HepG2 (cell line): ENCODE results near the gene GGA3. TPM values are rescaled to one million over a fixed set of nuclear protein-coding genes. Genes with fewer than 3 reads are reported as not detected.

Experiments used
- HMGA1 ChIP-seq: sonication (generic); formaldehyde crosslinking; conservative IDR thresholded peaks from 2 replicates; pipeline ENCODE4 v1.4.0; 2020; ENCODE audit warnings: missing genetic modification reagents
- HNRNPL ChIP-seq: fragments of 200-400 bp; formaldehyde crosslinking; IDR thresholded peaks from 2 replicates; pipeline ENCODE4 v1.6.1; 2017; ENCODE audit warnings: mild to moderate bottlenecking, low read depth, low read length
- KDM1A ChIP-seq: IDR thresholded peaks from 2 replicates; pipeline ENCODE4 v1.6.1; 2016; ENCODE audit warnings: missing compliant biosample characterization
- KDM5B ChIP-seq: sonication (generic); formaldehyde crosslinking; IDR thresholded peaks from 2 replicates; pipeline ENCODE4 v1.4.0; 2020; ENCODE audit warnings: missing genetic modification reagents, mild to moderate bottlenecking, borderline replicate concordance
- LRRFIP1 ChIP-seq: sonication (generic); formaldehyde crosslinking; conservative IDR thresholded peaks from 2 replicates; pipeline ENCODE4 v1.4.0; 2020; ENCODE audit warnings: missing genetic modification reagents
- MBNL3 ChIP-seq: fragments of 250-450 bp; sonication (Bioruptor Pico); conservative IDR thresholded peaks from 2 replicates; pipeline ENCODE4 v1.8.0; 2022; ENCODE audit warnings: mild to moderate bottlenecking, inconsistent platforms
- NCOA2 ChIP-seq: sonication (generic); formaldehyde crosslinking; IDR thresholded peaks from 2 replicates; pipeline ENCODE4 v1.8.0; 2022; ENCODE audit warnings: inconsistent platforms
- NR3C1 ChIP-seq: sonication (generic); formaldehyde crosslinking; IDR thresholded peaks from 2 replicates; pipeline ENCODE4 v1.4.0; 2020; ENCODE audit warnings: missing genetic modification reagents
- PBX2 ChIP-seq: IDR thresholded peaks from 2 replicates; pipeline ENCODE4 v1.6.1; 2016; ENCODE audit warnings: control low read depth
- PCBP1 ChIP-seq: fragments of 200-400 bp; formaldehyde crosslinking; IDR thresholded peaks from 2 replicates; pipeline ENCODE4 v1.6.1; 2017; ENCODE audit warnings: mild to moderate bottlenecking, low read depth, low read length, borderline replicate concordance
- POLR2A ChIP-seq, 2 experiments: IDR thresholded peaks; 2 replicates each; pipeline ENCODE4 v1.6.1; 2011; ENCODE audit warnings: low read depth in 2 of 2, low read length in 2 of 2, mild to moderate bottlenecking in 1 of 2, moderate library complexity in 1 of 2; ENCODE audit not compliant: insufficient read depth in 1 of 2
- RBM39 ChIP-seq: fragments of 200-400 bp; formaldehyde crosslinking; IDR thresholded peaks from one replicate; pipeline ENCODE4 v1.6.1; 2018; ENCODE audit warnings: antibody characterized with exemption, mild to moderate bottlenecking, low read depth, low read length; ENCODE audit not compliant: poor library complexity, severe bottlenecking
- U2AF1 ChIP-seq: fragments of 200-400 bp; formaldehyde crosslinking; optimal IDR thresholded peaks from 2 replicates; pipeline ENCODE3; 2017; ENCODE audit warnings: mild to moderate bottlenecking, low read depth, low read length
- XBP1 ChIP-seq: sonication (generic); formaldehyde crosslinking; IDR thresholded peaks from 2 replicates; pipeline ENCODE4 v1.5.0; 2020; ENCODE audit warnings: missing genetic modification reagents
- ZBTB25 ChIP-seq: IDR thresholded peaks from 2 replicates; pipeline ENCODE4 v1.6.1; 2018; ENCODE audit warnings: missing genetic modification reagents
- ZFP62 ChIP-seq: sonication (generic); formaldehyde crosslinking; IDR thresholded peaks from 2 replicates; pipeline ENCODE4 v1.4.0; 2020; ENCODE audit warnings: missing genetic modification reagents
- ZNF124 ChIP-seq: sonication (generic); formaldehyde crosslinking; IDR thresholded peaks from 2 replicates; pipeline ENCODE4 v1.4.0; 2020; ENCODE audit warnings: missing genetic modification reagents
- ZNF225 ChIP-seq: sonication (generic); formaldehyde crosslinking; IDR thresholded peaks from 2 replicates; pipeline ENCODE4 v1.4.0; 2020; ENCODE audit warnings: mild to moderate bottlenecking, missing genetic modification reagents
- ZNF333 ChIP-seq: sonication (generic); formaldehyde crosslinking; IDR thresholded peaks from 2 replicates; pipeline ENCODE4 v1.4.0; 2020; ENCODE audit warnings: mild to moderate bottlenecking, missing genetic modification reagents, borderline replicate concordance
- ZNF446 ChIP-seq: sonication (generic); formaldehyde crosslinking; IDR thresholded peaks from 2 replicates; pipeline ENCODE4 v1.5.0; 2020; ENCODE audit warnings: mild to moderate bottlenecking, missing genetic modification reagents
- ZNF546 ChIP-seq: sonication (generic); formaldehyde crosslinking; conservative IDR thresholded peaks from 2 replicates; pipeline ENCODE4 v1.8.1; 2023; ENCODE audit warnings: mild to moderate bottlenecking, missing genetic modification reagents
- ZNF563 ChIP-seq: sonication (generic); formaldehyde crosslinking; IDR thresholded peaks from 2 replicates; pipeline ENCODE4 v1.8.0; 2022; ENCODE audit warnings: mild to moderate bottlenecking, moderate library complexity, missing genetic modification reagents
- ZNF567 ChIP-seq: sonication (generic); formaldehyde crosslinking; IDR thresholded peaks from 2 replicates; pipeline ENCODE4 v1.8.1; 2023; ENCODE audit warnings: mild to moderate bottlenecking, missing genetic modification reagents, borderline replicate concordance
- ZNF570 ChIP-seq: sonication (generic); formaldehyde crosslinking; IDR thresholded peaks from 2 replicates; pipeline ENCODE4 v1.4.0; 2020; ENCODE audit warnings: mild to moderate bottlenecking, missing genetic modification reagents, borderline replicate concordance
- ZNF619 ChIP-seq: sonication (generic); formaldehyde crosslinking; IDR thresholded peaks from 2 replicates; pipeline ENCODE4 v1.4.0; 2020; ENCODE audit warnings: mild to moderate bottlenecking, missing genetic modification reagents
- ZNF713 ChIP-seq: sonication (generic); formaldehyde crosslinking; IDR thresholded peaks from 2 replicates; pipeline ENCODE4 v1.4.0; 2020; ENCODE audit warnings: mild to moderate bottlenecking, missing genetic modification reagents
- ZNF761 ChIP-seq: sonication (generic); formaldehyde crosslinking; conservative IDR thresholded peaks from 2 replicates; pipeline ENCODE4 v1.4.0; 2020; ENCODE audit warnings: mild to moderate bottlenecking, missing genetic modification reagents
- ZNF768 ChIP-seq: sonication (generic); formaldehyde crosslinking; IDR thresholded peaks from 2 replicates; pipeline ENCODE4 v1.4.0; 2020; ENCODE audit warnings: missing genetic modification reagents
- polyA plus RNA-seq, 8 experiments: library from polyadenylated mRNA; depleted of rRNA in 3 of 8; stranded (reverse) in 7 of 8; unstranded in 1 of 8; fragments of >200 nt; fragmentation: Illumina TruSeq in 4 of 8; extraction: Trizol in 4 of 8; gene quantifications; 2 replicates each; pipeline versions ENCODE4 v1.2.1 to v1.2.3, GENCODE V29; 2011 to 2016; ENCODE audit warnings: low read depth in 4 of 8, missing spikeins in 1 of 8, mixed read lengths in 1 of 8; ENCODE audit not compliant: insufficient read depth in 1 of 8
- total RNA-seq, 5 experiments: library from RNA; depleted of rRNA; stranded (reverse); fragments of >200 nt; fragmentation: Illumina TruSeq; extraction: Trizol; gene quantifications; 2 replicates each; pipeline ENCODE4 v1.2.3, GENCODE V29; 2016; ENCODE audit warnings: low read depth in 1 of 5

GGA3 gene
- total and polyA plus RNA-seq, 2 of the 13 experiments (the other 11 are each of a cell fraction or from before 2014, with no cell fraction given): 28.4 to 43.7 TPM

GRCh38 chr17:75270218-75270965, 9.0 kb upstream of the GGA3 start (continued):
- TF ChIP-seq HMGA1 (no peak), PCBP1 (0 out of 2 replicates have a peak, but pooled peaks have one; percentile 62), MBNL3 (CRISPR knock-in tag) (no peak), ZNF546 (CRISPR knock-in tag) (no peak), ZNF446 (CRISPR knock-in tag) (peak; percentile 20; the same call in 1 of the 2 replicates), ZNF761 (peak; percentile 88; the same call in 1 of the 2 replicates), ZNF124 (CRISPR knock-in tag) (0 out of 2 replicates have a peak, but pooled peaks have one; percentile 44), ZNF713 (CRISPR knock-in tag) (0 out of 2 replicates have a peak, but pooled peaks have one; percentile 62), ZFP62 (no peak), U2AF1 (no peak), ZNF768 (CRISPR knock-in tag) (peak; percentile 34; the same call in 1 of the 2 replicates), ZNF563 (CRISPR knock-in tag) (no peak; the same call in 1 of the 2 replicates), ZNF225 (CRISPR knock-in tag) (peak; percentile 69; the same call in 1 of the 2 replicates), ZNF333 (CRISPR knock-in tag) (peak; percentile 10; the same call in 1 of the 2 replicates), ZNF570 (CRISPR knock-in tag) (no peak), KDM5B (peak; percentile 70; the same call in 1 of the 2 replicates), NCOA2 (no peak), PBX2 (CRISPR knock-in tag) (no peak), ZNF567 (0 out of 2 replicates have a peak, but pooled peaks have one; percentile 39), HNRNPL (no peak), ZNF619 (peak; percentile 90; the same call in 1 of the 2 replicates), POLR2A (IDR thresholded peaks at IDR 0.05; ENCODE audit: insufficient read depth in 1 of 2, low read depth in 2 of 2, low read length in 2 of 2) (peak; percentile 59 to 72; a peak in 3 of 4 replicates), KDM1A (CRISPR knock-in tag) (no peak), LRRFIP1 (CRISPR knock-in tag) (no peak), RBM39 (peak; percentile 56), NR3C1 (no peak), ZBTB25 (CRISPR knock-in tag) (peak; percentile 37), XBP1 (CRISPR knock-in tag) (no peak)
